NCI-H345 (cell line): ENCODE results near the gene GRAMD2A.
A peak's percentile ranks its signal among the peaks of the same experiment; 100 is the strongest.

Source experiments
- DNase-seq: peaks from one replicate; lab custom pipeline; 2025; lab: John Stamatoyannopoulos, UW

The GRAMD2A gene

DNA sequence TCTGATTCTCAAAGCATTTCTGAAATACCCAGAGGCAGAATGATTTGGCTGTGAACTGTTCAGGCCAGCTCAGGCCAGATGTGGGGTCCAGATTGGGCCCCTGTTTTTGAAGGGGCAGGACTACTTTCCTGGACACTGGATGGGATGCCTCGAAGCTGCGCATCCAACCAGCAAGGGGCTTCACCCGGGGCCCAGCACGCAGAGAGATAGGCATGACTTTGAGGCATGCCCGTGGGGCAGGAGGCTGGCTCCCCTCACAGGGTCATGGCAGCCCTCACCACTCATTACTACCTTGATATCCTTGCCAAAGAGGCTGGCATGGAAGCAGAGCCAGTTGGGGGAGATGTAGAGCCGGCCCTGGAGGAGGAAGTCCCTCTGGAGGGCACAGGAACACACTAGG lies 30.1 kb downstream of the GRAMD2A start:
- no peak for DNase-seq

DNA sequence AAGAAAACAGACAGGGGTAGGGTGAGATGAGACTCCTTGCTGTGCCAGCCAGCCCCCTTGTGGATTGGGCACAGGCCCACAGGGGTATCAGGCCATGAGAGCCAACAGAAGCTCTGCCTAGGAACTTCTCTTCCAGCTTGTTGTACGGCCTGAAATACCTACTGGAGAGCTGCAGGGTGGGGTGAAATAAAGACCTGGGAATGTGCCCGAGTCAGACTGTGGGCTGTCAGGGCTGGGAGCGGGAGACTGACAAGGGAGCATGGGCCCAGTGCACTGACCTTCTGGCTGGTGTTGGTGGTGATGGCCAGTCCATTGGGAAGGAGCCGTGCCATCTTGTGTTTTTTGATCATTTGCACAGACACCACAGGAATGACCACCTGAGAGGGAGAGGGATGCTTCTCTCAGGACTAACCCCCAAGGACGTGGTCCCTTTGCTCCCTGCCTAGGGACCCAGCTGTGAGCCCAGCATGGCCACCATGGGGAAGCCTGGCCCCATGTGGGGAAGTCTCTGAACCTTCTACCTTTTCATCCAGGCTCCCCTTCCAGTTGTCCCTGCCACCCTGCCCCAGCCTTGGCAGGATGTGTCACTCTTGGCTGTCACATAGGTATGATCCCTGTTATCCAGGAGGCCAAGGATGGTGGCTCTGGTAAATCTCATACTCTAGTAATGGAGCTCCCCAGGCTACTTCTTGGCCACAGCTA lies 30.7 kb downstream of the GRAMD2A start:
- no peak for DNase-seq

- no peak for DNase-seq
These were observed 33.9 kb downstream of the GRAMD2A start for GRCh38 chr15:72163719-72164118.

- DNase-seq: no peak
These were observed 35.0 kb downstream of the GRAMD2A start for GRCh38 chr15:72162569-72162968.

DNA sequence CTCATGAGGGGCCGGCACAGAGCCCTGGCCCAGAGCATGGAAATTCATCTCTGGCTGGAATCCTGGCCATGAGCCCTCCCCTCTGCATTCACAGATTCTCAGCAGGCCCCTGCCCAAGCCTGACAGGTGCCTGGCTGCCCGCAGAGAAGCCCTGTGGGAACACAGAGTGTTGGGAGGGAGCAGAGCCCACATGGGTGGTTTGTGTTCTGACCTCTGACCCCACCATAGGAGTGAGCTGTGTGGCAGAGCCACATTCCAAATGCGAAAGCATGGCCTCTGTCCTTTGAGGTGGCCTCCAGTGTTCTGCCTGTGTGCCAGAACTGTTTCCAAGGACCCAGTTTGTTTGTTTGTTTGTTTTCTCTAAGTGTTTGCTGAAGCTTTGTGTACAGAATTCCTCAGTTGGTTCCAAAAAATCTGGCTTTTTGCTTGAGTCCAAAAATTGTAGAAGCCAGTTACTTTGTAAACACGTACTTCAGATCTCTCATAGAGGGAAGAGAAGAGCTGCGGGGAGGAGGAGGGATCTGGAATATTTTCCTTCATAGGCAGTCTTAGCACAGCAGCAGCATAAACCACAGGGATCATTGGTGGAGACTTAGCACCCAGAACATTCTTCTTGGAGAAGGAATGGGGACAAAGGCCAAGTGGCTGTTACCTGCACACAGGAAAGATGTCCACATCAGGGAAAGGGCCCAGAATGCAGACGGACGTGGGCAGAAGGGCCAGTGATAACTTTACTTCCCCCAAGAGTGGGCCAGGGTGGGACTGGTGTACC lies 36.0 kb downstream of the GRAMD2A start:
- no peak for DNase-seq

DNA sequence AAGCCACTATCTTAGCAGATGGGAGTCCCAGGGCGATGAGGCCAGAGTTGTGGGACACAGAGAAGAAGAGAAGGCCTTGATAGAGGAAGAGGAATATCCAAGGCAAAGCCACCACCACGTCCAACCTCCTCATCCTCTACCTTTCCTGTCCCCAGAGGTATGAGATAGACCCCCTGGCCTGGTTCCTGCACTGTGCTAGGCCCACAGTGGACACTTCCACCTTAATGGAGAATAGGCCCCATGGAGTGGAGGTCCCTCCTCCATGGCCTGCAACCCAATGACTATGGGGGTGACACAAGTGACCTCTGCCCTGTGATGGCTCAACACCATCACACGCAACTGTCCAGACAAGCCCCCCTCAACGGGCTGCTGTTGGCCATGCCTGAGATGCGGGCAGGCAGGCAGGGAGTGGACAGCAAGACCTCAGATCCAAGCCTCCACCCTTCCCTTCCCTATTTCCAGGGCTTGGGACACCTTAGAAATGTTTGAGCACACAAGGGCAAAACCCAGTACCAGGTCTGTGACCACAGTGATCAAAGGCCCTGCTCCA lies 36.8 kb downstream of the GRAMD2A start:
- no peak for DNase-seq

DNA sequence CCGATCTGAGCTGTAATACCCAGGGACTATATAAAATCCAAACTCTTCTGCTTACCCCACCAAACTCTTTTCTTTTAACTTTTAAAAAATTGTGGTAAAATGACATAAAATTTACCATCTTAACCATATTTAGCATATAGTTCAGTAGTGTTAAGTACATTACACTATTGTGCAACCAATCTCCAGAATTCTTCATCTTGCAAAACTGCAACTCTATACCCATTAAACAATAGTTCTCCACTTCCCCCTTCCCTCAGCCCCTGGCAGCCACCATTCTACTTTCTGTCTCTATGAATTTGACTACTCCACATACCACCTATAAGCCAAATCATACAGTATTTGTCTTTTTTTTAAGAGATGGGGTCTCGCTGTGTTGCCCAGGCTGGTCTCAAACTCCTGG lies 40.7 kb downstream of the GRAMD2A start:
- no peak for DNase-seq

DNA sequence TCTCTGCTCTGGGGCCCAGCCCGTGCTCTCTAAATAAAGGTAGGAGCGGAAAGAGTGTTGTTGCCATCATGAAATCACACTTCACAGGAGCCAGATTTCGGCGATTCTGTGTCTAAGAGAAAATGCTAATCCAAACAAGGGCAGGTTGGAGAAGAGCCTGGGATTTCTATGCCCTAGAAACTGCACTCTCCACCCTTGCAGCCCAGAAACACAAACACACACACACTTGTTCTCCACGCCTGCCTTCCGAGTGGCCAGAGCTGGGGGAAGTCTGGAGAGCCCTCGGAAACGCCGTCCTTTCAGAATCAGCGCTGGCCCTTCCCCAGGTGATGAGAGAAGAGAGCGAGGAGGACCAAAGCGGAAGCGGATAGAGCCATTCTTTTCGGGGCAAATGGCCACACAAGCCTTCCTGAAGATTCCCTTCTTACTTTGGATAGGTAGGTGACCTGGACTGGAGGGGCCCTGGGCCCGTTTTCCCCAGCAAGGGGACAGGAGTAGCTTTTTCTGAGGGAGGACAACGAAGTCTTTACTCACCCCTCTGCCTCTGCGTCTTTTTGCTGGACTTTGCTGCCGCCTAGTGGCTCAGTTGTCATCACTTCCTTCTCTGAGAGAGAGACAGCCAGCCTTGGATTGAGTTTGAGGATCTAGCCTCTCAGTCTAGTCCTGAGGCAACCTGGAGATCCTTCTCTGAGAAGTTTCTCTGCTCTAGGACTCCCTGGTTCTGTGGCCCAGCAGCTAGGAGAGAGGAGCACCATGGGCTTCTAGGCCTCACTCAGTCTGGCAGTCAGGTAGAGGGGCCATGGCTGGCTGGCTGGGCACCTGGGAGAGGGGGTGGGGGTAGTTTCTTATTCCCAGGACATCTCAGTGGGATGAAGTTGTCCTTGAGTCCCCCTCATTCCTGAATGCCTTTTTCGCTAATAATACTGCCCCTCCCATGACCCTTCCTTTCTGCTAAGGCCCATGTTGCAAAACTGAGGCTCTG lies 41.7 kb downstream of the GRAMD2A start:
- peak; percentile 82 for DNase-seq

DNA sequence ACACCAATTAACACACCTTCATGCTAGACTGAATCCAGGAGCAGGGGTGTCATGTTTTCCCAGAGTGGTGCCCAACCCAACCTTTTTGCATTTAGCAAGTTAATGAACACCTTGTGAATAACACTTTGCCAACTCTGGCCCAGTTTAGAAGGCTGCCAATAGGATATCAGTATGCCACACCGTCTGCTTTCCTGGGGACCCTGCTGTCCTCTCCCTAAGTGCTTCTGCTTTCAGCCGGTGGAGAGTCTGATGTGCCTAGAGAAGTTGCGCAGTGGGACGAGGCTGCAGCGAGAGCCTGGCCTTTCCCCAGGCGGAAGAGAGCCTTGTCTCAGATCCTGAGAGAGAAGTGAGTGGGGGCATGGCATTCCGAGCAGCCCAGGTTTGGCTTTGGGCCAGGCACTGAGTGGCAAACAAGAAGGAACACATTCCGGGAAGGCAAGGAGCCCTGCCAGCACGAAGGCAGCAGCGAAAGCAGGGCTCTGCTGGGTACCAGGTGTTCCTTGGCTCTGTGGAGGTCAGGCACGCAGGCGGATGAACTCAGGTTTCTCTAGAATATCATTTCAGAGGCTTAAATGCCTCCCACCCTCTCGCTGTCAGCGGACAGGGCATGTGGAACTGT lies 42.5 kb downstream of the GRAMD2A start:
- peak; percentile 57 for DNase-seq

DNA sequence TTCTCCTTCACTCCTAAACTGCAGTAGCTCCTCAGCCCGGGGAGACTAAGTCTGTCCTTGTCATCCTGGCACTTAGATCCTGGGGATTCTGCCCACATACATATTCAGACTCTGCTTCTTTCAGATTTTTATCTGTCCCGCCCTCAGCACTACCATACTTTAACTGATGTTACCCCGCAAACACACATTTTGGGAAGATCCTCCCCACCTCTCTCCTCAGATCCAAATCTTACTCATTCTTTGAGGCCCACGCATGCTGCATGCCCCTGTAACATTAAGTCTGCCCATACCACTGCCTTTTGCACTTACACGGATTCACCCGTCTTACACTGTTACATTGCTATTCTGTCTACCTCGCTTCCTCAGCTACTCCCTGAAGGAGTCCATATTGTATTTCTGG lies 43.3 kb downstream of the GRAMD2A start:
- no peak for DNase-seq

DNA sequence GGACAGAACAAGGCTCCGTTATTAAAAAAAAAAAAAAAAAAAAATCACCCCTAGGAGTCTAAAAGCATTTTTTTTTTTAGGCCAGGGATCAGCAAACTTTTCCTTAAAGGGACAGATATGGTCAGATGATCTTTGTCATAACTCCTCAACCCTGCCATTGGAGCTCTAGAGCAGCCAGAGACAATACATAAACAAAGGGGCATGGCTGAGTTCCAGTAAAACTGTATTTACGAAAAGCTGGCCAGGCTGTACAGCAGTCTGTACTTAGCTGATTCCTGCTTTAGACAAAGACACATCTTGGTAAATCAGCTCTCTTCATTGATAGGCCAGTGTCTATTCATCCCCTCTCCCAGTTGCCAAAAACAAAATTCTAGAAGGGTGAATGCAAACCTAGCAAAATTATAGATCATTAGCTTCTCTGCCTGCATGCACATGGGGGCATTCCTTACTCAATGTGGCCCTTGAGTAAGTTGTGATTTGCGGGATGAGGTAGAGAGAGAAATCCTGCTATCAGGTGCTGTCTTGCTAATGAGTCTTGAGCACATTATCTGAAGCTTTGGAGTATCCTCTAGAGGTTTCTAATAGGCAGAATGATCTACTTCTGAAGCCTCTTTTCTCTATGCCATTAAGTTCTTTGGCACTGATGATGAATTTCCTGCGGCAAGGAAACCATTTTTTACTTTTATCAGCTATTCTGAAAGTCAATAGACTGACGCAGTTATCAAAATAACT lies 44.2 kb downstream of the GRAMD2A start:
- DNase-seq: peak; percentile 27

DNA sequence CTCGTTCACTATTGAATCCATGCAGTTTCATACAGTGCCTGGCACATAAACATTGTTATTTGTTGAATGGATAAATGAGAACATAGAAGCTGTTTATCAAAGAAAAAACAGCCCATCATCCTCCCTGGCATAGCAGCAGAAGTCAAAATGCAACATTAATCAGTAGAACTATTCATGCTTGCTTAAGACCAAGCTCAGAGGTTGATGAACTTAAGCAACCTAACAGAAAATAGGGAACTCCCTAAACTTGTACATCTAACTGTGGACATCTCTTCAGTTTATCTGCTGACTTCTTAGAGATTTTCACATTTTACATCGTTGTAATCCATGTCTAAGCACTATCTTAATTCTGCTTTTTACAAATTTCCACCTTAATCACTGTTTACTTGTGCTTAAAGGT lies 50.2 kb downstream of the GRAMD2A start:
- no peak for DNase-seq

GRCh38 chr15:72146934-72147333 lies 50.7 kb downstream of the GRAMD2A start:
- no peak for DNase-seq

DNA sequence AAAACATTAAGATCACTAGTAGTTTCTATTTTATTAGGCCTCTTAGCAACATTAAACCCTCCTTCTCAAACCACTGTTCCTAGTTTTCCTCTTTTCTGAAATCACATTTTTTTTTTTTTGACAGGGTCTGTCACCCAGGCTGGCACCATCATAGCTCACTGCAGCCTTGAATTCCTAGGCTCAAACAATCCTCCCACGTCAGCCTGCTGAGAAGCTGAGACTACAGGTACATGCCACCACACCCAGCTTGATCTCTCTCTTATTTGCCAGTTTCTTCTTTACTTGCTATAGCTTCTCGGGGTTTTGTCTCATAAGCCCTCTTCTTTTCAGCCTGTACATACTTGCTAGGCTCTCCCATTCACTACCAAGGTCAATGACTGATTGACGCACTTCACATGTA lies 51.4 kb downstream of the GRAMD2A start:
- DNase-seq: no peak

GRCh38 chr15:72141171-72142084 lies 56.2 kb downstream of the GRAMD2A start:
- DNase-seq: no peak

DNA sequence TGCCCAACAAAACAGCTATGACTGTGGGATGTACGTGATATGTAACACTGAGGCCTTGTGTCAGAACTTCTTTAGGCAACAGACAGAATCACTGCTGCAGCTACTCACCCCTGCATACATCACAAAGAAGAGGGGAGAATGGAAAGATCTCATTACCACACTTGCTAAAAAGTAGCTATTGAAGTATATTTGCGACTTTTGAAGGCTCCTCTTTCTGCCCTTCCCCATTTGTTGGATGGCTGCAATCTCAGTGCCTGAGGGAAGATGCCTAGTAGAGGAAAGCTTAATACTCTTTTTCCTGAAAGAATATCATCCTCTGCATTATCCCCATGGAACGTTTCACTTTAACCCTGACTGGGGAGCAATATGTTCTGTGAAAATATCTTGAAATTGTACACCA lies 57.5 kb downstream of the GRAMD2A start:
- no peak for DNase-seq

- DNase-seq: no peak
These were observed 57.9 kb downstream of the GRAMD2A start for GRCh38 chr15:72139667-72140066.

GRCh38 chr15:72136170-72137051 lies 61.2 kb downstream of the GRAMD2A start:
- peak; percentile 86 for DNase-seq

DNA sequence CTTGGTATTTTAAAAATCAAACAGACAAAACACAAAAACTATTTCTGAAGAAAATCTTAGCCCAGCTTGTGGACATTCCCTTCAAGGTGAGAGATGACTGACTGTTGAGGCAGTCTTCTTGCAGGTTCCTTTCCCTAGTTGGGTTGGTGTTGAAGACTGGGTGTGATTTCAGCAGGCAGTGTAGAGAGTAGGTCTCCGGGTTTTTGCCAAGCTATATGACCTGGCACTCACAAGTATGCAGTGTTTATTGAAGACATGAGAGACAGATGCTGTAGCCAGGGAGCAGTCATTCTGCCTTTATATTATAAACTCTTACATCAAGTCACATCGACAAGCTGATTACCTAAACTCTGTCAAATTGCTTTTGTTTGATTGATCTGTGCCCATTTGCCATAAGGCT lies 61.9 kb downstream of the GRAMD2A start:
- DNase-seq: peak; percentile 65
